ENCODE data around the gene VIPR2.
"Not testable (repeated sequence)": the region's sequence is repeated elsewhere in the genome, so short reads cannot be mapped to it uniquely, and the experiment has no call there.

The VIPR2 gene

DNA sequence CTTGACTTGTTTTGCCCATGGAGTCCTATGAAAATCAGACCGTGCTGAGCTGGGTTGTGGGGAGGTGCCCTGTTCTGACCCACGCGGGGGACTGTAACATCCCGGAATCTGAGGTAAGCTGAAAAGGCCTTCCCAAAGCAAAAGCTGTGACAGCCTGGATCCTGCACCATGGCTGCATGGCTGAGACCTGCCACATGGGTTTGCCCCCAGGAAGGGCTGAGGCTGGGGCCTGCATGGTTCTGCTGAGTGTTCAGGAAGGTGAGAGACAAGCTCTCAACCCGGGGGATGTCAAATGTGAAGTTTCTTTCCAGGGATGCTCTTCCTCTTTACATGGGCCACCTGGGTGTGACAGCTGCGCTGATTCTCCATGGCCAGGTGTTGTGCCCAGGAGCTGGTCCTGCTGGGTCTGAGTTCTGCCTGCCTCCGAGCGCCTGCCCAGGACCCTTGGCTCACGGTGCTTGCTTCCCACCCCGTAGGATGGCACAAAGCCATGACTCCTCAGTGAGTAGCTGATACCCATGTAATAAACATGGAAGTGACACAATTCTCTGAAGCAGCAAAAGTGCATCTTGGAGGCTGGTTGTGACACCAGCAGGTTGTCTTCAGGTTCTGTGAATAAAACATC, 58.3 kb downstream of the VIPR2 start:
- DNase-seq, result no peak

DNA sequence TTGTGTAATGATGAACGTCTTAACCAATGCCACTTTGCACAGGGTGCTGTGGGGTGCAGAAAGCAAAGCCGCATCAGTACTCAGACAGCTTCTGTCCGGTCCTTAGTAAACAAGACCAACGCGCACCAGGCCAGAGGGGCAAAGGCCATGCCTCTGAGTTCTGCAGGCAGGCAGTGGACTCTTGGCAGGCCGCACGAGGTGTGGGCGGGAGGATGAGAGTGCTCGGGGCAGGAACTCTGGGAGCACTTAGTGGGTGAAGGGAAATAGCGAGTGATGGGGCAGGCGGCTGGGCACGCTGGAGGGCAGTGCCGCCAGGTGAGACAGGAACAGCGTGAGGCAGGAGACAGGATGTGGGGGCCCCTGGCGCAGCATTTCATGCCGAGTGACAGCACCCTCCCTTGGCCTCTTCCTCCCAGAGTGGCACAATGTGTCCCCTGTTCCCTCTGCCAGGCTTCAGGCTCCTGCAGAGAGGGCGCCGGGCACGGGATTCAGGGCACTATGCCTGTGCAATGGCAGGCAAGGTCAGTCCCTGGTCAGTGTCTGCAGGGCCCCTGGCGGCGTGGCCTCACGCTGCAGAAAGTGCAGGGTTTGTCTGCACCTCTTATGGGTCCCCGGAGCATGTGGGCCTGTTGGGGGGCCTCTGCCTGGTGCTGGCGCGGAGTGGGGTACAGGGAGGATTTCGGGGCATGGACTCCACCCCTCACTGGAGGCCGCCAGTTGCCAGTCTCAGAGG, 60.4 kb downstream of the VIPR2 start:
- DNase-seq, result no peak

DNA sequence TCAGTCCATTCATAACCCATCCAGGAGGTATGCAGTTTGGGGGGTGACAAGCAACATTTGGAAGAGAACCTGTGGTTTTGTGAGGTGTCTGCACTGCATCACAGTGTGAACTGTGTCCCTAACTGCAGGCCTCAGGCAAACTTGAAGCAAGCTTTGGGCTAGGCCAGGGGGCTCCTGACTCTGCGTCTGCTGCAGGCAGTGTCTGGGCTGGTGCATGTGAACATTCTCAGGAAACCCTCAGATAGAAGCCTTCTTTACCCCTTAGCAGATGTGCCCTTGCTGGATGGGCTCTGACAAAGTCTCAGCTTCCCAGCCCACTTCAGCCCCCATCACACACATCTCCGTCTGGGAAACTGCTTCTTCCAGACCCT, 61.0 kb downstream of the VIPR2 start:
- DNase-seq, result no peak

DNA sequence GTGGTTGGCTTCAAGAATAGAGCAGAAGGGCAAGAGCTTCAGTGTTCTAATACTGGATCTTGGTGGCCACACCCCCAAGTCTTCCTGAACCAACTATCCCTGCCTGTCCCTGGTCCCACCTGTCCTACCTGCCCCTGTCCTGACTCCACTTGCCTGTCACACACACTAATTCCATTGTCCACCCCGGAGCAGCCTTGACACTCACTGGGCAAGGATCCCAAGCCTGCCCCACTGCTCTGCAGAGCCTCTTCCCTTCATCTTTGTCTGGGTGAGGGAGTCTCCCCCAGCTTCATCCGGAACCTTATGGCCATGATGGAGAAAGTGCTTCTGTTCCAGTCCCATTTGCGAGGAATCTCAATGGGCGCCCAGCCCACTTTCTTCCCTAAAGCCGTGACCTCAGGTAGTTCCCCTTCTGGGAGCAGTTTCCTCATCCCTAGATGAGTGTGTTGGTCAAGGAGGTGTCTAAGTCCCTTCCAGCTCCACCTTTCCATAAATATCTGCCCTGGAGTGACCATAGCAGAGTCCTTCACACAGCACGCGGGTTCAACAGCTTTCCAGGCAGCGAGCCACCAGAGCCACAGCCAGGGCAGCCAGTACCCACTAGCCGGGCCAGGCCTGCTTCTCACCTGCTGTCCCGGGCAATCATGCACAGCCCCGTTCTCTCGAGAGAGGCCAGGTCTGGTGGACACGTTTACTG, 61.5 kb downstream of the VIPR2 start:
- DNase-seq, result no peak

DNA sequence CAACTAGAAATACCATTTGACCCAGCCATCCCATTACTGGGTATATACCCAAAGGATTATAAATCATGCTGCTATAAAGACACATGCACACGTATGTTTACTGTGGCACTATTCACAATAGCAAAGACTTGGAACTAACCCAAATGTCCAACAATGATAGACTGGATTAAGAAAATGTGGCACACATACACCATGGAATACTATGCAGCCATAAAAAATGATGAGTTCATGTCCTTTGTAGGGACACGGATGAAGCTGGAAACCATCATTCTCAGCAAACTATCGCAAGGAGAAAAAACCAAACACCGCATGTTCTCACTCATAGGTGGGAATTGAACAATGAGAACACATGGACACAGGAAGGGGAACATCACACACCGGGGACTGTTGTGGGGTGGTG, 62.6 kb downstream of the VIPR2 start:
- not testable (repeated sequence) for DNase-seq

DNA sequence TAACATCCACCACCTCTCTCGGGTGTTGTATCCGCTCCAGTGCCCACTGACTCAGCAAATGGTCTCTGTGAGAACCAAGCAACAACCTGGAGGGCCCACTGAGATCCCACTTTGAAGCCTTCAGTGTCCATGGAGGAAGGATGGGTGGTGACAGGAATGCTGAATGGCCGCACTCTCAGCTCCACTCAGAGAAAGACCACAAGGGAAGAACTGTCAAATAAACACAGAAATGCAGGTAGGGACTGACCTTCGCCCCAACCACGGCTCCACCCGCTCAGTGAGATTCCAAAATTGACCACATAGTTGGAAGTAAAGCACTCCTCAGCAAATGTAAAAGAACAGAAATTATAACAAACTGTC, 65.8 kb downstream of the VIPR2 start:
- DNase-seq, result no peak

DNA sequence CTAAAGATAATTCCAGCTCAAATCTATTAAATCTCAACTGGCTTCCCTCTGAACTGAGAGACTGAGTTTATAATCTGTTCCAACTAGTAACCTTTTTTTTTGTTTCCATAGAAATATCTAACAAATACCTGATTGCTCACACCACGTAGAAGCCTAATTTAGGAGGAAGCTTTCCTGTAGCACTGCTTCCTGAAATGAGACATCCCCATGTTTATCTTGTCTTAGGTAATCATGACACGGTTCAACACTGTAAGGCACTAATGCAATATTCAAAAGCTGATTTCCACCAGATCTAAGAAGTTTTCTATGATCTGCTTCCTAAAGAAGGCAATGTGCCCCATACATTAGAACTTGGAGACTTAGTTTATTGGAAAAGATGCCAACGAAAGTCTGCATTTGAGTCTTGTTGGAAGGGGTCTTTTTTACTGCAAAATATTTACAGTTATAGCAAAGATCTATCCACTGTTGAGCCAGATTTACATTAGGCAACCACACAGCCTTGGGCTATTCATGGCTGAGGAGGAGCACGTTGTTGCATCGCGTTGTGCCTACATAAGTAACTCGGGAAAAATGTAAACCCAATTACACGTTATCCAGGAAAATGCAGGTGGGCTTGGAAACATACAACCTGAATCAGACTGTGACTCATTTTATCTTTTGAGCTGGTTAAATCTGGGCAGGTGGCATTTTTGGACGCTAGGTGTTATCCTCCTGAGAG, 66.3 kb downstream of the VIPR2 start:
- DNase-seq, result no peak

DNA sequence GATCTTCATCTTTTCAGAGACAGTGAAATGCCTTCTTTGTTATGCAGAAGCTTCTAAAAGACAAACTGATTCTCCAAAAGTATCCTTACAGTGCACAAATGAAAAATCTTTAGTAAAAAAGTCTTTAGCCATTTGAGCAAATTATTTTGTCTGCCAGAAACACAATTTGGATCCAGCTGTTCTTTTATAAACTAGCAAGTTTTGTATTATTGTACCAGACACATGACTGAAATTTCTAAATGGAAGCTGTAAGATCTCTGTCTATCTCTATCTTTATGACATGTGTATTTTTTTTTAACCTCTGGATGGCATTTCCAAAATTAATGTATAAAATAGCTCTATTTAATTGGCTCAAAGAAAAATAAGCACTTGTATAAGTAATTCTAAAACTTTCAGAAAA, 68.3 kb downstream of the VIPR2 start:
- no peak for DNase-seq

DNA sequence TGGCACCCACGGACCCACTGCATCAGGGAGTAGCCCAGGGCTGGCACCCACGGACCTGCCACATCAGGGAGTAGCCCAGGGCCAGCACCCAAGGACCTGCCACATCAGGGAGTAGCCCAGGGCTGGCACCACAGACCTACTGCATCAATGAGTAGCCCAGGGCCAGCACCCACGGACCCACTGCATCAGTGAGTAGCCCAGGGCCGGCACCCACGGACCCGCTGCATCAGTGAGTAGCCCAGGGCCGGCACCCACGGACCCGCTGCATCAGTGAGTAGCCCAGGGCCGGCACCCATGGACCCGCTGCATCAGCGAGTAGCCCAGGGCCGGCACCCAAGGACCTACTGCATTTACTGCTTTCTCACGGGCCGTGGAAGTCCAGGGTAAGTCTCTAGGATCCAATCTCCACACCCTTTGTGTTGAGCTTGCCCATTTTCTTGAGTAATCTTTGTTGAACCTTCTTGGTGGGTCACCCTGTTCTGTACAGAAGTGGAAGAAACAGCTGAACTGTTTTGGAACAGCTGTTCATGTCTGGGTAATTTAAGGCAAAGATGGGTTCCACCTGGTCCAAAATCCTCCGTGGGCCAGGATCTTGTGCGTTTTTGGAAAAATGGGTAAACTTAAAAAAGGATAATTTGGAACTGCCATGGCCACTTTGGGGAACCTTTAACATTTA, 69.0 kb downstream of the VIPR2 start:
- DNase-seq, result no peak

DNA sequence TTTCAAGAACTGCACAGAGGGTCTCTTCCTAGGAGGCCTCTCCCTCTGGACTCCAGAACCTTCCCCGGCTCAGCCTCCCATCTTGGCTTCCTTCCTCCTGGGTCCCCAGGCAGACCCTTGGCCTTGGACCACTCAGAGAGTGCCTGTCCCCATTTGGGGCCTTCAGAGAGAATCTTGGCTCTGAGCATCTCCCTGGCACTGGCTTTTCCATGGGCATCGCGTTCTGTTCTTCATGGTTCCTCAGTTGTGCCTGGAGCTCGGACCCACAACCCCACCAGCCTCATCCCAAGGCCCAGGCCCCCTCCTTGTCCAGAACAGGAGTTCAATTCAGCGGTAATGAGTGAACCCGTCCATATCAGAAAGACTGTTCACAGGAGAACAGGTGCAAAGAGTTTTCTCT, 73.4 kb downstream of the VIPR2 start:
- no peak for DNase-seq

DNA sequence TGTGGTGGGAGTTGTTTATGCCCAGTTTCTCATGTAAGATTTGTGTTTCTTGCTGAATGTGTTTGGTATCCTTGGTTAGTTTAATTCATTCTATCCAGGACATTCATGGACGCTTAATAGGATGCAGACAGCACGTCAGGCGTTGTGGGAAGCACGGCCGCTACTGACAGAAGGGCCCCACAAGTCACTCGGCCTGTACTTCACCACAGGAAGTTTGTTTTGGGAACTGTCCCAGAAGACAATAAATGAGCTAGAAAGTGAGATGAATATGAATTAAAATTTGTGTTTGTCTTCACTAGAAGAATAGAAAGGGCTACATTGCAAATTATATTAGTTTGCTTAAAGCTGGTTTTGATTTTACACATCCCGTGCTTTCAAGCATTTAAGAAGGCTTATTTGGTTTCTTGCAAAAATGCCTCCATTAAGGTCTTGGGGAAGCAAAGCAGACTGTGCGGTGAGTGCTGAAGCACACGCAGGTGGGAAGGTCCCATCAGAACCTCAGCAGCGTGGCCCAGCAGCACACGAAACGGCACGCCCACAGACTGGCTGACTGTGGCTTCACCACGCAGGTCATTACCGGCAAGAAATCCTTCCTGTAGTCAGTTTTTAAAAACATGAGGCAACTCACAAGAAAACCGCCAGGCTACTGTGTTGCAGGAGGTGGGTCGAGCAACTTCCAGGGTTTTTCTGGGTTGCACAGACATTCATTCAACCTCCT, 74.1 kb downstream of the VIPR2 start:
- no peak for DNase-seq

DNA sequence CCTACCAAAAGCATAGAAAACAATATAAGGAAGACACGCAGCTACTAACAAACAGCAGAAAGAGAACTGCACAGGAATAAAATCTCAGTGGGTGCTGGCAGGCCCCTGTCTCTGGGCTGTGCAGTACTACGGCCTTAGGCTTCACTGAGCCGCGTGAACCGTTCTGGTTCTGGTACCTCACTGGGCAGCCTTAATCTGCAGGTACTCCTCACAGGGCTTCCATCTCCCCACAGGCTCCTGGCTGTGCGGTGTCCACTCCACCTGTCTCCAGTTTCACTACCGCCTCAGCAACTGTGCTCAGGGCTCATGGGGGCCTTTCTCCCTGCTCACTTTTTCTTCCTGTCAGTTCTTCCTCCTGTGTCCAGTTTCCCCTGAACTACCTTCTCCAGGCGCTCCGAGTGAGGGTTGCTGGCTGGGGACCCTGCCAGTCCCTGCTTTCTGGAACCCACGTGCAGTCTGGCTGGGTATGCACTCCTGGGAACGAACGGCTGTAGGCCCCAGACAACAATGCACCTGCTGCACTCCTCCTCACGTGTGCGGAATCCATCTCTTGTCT, 75.7 kb downstream of the VIPR2 start:
- no peak for DNase-seq

DNA sequence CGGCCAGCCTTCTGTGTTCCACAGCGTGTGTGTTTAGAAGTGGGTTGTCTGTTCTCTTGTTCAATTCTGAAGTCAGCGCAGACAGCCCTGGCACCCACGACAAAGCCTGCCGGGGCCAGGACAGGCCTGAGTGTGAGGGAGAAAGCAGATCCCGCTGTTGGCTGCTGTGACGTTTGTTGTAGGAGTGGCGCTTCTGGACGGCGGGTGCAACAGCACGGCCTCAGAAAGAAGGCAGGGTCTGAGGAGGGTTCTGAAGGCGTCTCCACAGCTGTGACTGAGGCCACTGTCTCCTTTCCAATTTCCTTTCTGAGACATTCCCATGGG, 76.2 kb downstream of the VIPR2 start:
- DNase-seq, result no peak

DNA sequence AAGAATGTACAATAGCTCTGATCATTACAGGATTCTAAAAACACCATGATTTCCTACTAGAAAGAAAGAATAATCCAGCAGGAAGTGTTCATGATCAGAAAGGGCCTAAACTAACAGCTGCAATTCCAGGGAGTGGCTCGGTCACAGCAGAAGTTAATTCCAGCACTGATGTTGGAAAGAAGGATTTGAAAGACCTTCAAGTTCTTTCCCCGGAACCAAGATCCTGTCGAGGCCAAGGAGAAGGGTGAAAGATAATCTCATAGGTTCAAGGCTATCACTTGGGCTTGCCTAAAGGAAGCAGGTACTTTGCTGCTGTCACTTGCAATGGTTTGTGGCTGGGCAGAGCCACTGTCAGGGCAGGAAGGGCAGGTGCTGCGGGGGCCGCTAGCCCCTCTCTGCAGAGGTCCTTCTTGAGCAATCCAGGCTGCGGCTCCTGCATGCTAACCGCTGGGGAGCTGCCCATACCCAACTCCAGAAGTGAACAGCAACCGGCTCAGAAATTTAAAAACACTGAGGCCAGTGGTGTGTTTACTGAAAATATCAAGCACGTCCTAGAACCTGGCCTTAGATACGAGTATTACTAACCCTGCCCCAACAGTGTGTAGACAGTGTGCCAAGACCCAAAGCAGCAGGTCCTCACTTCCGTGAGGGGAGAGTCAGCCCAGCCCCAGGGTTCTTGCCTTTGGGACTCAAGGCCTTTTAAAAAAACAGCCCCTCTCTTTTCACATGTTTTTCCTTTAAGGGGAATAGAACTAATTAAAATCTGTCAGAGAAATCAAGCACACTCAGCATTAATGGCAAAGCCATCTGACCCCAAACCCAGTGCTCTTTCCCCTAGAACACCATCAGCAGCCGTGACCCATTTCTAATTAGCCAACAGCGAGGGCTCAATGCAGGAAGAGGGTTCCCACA, 76.8 kb downstream of the VIPR2 start:
- no peak for DNase-seq

DNA sequence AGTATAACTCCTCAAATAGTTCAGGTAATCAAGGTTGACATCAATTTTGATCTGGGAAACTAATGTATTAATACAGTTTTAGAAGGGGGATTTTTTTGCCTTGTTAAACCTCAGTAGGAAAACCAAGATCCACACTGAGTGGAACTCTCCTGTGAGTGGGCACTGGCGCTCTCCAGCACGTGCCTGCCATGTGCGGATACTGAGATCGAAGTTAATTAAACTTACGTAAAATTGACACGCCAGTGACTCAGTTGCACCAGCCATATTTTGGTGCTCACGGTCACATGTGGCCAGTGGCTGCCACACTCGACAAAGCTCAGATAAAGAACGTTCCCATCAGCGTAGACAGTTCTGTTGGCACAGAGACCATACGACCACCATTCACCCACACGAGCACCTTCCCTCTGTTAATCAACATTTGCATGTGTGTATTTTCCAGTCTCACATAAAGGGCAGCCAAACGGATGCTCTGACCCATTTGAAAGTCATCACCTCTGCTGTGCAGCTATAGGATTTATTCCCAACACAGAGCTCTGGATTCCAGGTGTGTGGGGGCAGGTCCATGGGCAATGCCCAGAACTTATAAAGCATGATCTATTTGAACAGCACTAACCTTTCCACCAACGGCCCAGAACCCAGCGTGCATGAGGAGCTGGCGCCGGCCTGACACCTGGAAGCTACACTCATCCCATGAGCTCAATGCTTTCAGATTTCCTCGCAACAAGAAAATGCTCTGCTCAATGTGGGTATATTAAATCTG, 77.7 kb downstream of the VIPR2 start:
- DNase-seq, result no peak

DNA sequence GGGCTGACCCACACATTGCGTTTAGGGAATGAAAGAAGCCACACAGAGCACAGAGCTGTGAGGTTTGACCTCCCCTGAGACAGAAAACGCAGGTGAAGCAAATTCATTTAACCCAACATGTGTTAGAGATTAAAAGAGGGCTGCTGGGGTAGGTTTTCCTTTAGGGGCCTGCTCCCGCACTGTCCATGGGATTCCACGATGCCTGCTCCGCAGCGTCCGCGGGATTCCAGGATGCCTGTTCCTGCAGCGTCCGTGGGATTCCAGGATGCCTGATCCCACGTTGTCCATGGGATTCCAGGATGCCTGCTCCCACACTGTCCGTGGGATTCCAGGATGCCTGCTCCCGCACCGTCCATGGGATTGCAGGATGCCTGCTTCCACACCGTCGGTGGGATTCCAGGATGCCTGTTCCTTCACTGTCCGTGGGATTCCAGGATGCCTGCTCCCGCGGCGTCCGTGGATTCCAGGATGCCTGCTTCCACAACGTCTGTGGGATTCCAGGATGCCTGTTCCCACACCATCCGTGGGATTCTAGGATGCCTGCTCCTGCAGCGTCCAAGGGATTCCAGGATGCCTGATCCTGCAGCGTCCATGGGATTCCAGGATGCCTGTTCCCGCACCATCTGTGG, 78.7 kb downstream of the VIPR2 start:
- DNase-seq, result no peak

DNA sequence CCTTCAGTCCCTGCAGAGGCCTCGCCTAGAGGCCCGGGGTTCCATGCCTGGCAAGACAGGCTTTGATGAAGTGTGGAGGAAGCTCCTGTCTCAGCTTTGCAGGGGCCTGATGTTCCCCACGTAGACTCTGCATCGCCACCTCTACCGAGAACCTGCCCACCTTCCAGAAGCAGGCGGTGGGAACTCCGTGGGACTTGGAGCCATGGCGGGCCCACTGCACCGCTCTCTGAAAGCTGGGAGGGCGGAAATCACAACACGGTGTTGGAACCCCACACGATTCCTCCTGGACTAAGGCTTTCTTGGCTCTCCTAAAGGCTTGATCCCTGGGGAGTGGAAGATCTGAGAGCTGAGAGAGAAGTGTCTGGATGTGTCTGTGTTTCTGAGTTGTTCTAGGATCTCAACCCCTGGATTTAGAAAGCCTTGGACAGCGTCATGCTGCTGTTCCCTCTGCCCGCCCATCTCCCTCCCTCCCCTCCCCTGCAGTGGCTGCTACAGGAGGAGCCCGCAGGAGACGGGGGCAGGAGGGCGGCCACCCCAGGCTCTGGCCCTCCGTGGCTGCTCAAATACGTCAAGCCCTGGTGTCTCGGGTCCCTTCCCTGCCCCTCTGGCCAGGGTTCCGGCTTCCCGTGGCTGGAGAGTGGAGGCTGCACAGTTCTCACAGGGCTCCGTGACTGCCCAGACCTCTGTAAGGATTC, 79.7 kb downstream of the VIPR2 start:
- DNase-seq, result no peak

DNA sequence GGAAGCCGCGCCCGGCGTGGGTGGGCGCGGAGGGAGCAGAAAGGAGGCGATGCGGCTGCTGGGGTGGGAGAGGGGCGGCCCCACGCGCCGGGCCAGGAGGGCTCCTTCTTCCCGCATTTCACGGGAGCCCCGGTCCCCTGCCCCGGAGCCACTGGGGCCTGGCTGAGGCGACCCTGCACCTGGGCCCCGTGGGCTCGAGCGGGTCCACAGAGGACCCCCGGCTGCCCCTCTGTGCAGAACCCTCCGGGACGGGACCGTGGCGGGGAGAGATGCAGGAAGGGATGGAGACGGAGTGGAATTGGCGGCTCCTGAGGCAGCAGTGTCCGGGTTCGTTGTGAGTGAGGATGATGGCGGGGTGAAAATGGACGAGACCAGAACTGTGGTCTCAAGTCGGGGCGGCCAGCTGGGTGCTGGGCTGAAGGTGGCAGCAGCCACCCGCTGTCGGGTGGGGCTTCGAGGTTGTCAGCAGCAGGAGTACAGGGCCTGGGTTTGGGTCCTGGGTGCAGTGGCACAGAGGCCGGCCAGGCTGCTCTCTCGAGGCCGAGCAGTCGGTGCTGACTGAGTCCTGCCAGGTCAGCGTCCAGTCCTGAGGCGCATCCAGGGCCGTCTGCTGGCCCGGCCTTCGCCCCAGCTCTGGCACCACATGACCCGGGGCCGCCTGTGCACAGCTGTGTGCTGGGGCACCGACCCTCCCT, 80.4 kb downstream of the VIPR2 start:
- DNase-seq, result no peak

Measured in suppressor macrophage treated with lipopolysaccharide for 1 hour (primary cell).